ENCODE results near the gene CRYBG3.

GRCh38 chr3:97829198-97829597 is 7.4 kb downstream of the CRYBG3 start:
- TF ChIP-seq POLR2AphosphoS5 (IDR thresholded peaks at IDR 0.05; ENCODE audit: insufficient read depth in 1 of 2, low read depth in 1 of 2) (no peak), CTCF (IDR thresholded peaks at IDR 0.05) (no peak)

Measured in vagina (tissue), 2 donors.